Breast epithelium (tissue), 3 donors: ENCODE data around the gene CROCC2.

ENCODE experiments used
- CTCF ChIP-seq, 3 donors: fragments of 450-650 bp; IDR thresholded peaks; one replicate each; pipeline ENCODE4 v1.5.1; 2016 to 2017; ENCODE audit warnings: antibody characterized with exemption in 3 of 3, mild to moderate bottlenecking in 3 of 3, moderate library complexity in 3 of 3
- POLR2A ChIP-seq: fragments of 450-650 bp; IDR thresholded peaks from one replicate; pipeline ENCODE4 v1.6.1; 2016; ENCODE audit warnings: antibody characterized with exemption, mild to moderate bottlenecking, moderate library complexity
- POLR2AphosphoS5 ChIP-seq, 3 donors: sonication (generic); formaldehyde crosslinking; IDR thresholded peaks; one replicate each; pipeline ENCODE4 v1.6.1; 2017; ENCODE audit warnings: antibody characterized with exemption in 3 of 3

DNA sequence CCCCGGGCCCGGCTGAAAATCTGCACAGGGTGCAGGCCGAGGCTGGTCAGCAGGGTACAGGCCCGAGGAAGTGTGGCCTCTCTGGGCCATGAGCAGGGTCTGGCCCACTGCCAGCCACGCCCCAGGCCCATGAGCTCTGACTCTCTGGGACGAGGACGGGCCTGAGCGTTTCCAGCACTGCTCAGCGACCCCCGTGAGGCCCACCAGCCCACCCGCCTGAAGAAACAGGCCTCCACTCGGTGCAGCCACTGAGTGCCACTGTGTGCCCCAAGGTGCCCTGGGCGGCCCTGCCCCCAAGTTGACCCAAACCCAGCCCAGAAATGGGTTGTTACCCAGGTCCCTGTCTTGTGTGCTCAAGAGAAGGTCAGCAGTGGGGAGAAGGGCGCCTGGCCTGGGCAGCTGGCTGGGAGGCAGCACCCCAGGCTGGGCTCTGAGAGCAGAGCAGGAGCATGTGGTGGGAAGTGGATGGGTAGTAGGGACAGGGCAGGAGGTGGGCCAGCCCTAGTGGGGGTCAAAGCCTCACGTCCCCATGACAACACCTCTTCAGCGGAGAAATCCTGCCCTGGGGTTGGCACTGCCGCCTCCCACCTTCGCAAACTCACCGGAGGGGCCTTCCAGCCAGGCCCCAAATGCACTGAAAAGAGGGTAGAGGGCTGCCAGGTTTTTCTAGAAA, 90.2 kb downstream of the CROCC2 start:
- TF ChIP-seq CTCF (IDR thresholded peaks at IDR 0.05), result no peak
- no peak for TF ChIP-seq POLR2A
- TF ChIP-seq POLR2AphosphoS5 (IDR thresholded peaks at IDR 0.05), result no peak
